Esophagus muscularis mucosa (tissue), 3 donors: Measurements from ENCODE around the gene BBLN.

Experiments used
- POLR2AphosphoS5 ChIP-seq, 2 donors: sonication (generic); formaldehyde crosslinking; IDR thresholded peaks; one replicate each; pipeline ENCODE4 v1.6.1; 2017; ENCODE audit warnings: antibody characterized with exemption in 2 of 2
- TF ChIP-seq, protein P1 (sequence below), 3 experiments: fragments of 200-600 bp in 2 of 3; fragments of 450-650 bp in 1 of 3; sonication (generic) in 2 of 3; IDR thresholded peaks; one replicate each; pipeline ENCODE4 v1.5.1; 2017 to 2019; ENCODE audit warnings: antibody characterized with exemption in 3 of 3, mild to moderate bottlenecking in 2 of 3, moderate library complexity in 1 of 3

GRCh38 chr9:128124873-128125579, 35.0 kb upstream of the BBLN start:
- TF ChIP-seq, protein P1, sequence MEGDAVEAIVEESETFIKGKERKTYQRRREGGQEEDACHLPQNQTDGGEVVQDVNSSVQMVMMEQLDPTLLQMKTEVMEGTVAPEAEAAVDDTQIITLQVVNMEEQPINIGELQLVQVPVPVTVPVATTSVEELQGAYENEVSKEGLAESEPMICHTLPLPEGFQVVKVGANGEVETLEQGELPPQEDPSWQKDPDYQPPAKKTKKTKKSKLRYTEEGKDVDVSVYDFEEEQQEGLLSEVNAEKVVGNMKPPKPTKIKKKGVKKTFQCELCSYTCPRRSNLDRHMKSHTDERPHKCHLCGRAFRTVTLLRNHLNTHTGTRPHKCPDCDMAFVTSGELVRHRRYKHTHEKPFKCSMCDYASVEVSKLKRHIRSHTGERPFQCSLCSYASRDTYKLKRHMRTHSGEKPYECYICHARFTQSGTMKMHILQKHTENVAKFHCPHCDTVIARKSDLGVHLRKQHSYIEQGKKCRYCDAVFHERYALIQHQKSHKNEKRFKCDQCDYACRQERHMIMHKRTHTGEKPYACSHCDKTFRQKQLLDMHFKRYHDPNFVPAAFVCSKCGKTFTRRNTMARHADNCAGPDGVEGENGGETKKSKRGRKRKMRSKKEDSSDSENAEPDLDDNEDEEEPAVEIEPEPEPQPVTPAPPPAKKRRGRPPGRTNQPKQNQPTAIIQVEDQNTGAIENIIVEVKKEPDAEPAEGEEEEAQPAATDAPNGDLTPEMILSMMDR (IDR thresholded peaks at IDR 0.05), result peak; percentile 36 to 51 (median 47)
- TF ChIP-seq POLR2AphosphoS5 (IDR thresholded peaks at IDR 0.05), result no peak
